Calu3 (cell line): Measurements from ENCODE around the gene BEGAIN. TPM values are rescaled to one million over a fixed set of nuclear protein-coding genes. Genes with fewer than 3 reads are reported as not detected.

Experiments
- BruUV-seq: library from RNA; stranded (reverse); fragments of 400-500 nt; replicated peaks from 2 replicates; lab custom pipeline; 2021; lab: Mats Ljungman, UMichigan
- CTCF ChIA-PET: fragments of 300-600 bp; sonication (Branson Sonifier 250); formaldehyde crosslinking; loops from one replicate; lab custom pipeline; 2022; ENCODE audit warnings: antibody characterized with exemption; lab: Charles Lee
- DNase-seq: peaks from one replicate; pipeline ENCODE4 v3.0.0; 2022
- H3K27ac Mint-ChIP-seq: one replicate; pipeline ENCODE4 v1.8.0; 2022; ENCODE audit warnings: mixed read lengths; ENCODE audit not compliant: unreplicated experiment
- H3K27me3 Mint-ChIP-seq: one replicate; pipeline ENCODE4 v1.8.0; 2022; ENCODE audit warnings: mixed read lengths; ENCODE audit not compliant: unreplicated experiment
- H3K36me3 Mint-ChIP-seq: one replicate; pipeline ENCODE4 v1.8.0; 2022; ENCODE audit warnings: mild to moderate bottlenecking, moderate library complexity, mixed read lengths; ENCODE audit not compliant: insufficient read depth, unreplicated experiment
- H3K4me1 Mint-ChIP-seq: one replicate; pipeline ENCODE4 v1.8.0; 2022; ENCODE audit warnings: mild to moderate bottlenecking, low read depth, mixed read lengths; ENCODE audit not compliant: unreplicated experiment
- H3K4me3 Mint-ChIP-seq: one replicate; pipeline ENCODE4 v1.8.0; 2022; ENCODE audit warnings: mild to moderate bottlenecking, low read depth, moderate library complexity, mixed read lengths; ENCODE audit not compliant: unreplicated experiment
- H3K9me3 Mint-ChIP-seq: one replicate; pipeline ENCODE4 v1.8.0; 2022; ENCODE audit warnings: low read depth, mixed read lengths; ENCODE audit not compliant: unreplicated experiment
- CTCF ChIP-seq: fragments of 200-600 bp; IDR thresholded peaks from one replicate; pipeline ENCODE4 v1.8.0; 2022; ENCODE audit warnings: antibody characterized with exemption; ENCODE audit not compliant: unreplicated experiment
- intact Hi-C: fragments of 100-400 bp; cut with micrococcal nuclease; formaldehyde crosslinking; loops from one replicate; pipeline ENCODE4 v1.10.0; 2022; ENCODE audit not compliant: unreplicated experiment
- total RNA-seq: library from RNA; stranded (reverse); gene quantifications from 2 replicates; pipeline ENCODE4 v1.2.3, GENCODE V29; 2022

BEGAIN gene
- total RNA-seq, 1 experiment from 2014 or later, result 0.26 TPM

GRCh38 chr14:100504372-100505078 lies 82.7 kb downstream of the BEGAIN start:
- no TSS peak for BruUV-seq
- CTCF ChIA-PET, result no interaction called here
- no peak for DNase-seq

GRCh38 chr14:100503251-100503650 lies 84.0 kb downstream of the BEGAIN start:
- no peaks in the 10 kb centered on the region for H3K4me1 Mint-ChIP-seq
- no TSS peak for BruUV-seq
- H3K36me3 Mint-ChIP-seq, result no peaks in the 10 kb centered on the region
- CTCF ChIA-PET, result no interaction called here
- no peak overlapping the region for H3K4me3 Mint-ChIP-seq
- no peak overlapping the region for H3K27ac Mint-ChIP-seq
- DNase-seq, result no peak
- intact Hi-C loops, result no loop called here
- TF ChIP-seq CTCF, result no peak
- H3K27me3 Mint-ChIP-seq, result no peaks in the 10 kb centered on the region
- H3K9me3 Mint-ChIP-seq, result peaks cover 6% of the 10 kb centered on the region

More at GRCh38 chr14:100504372-100505078, 82.7 kb downstream of the BEGAIN start:
- TF ChIP-seq CTCF, result no peak
- Mint-ChIP-seq H3K4me3 (no peak overlapping the region), H3K9me3 (peaks cover 6% of the 10 kb centered on the region), H3K36me3 (no peaks in the 10 kb centered on the region), H3K27me3 (no peaks in the 10 kb centered on the region), H3K4me1 (no peaks in the 10 kb centered on the region), H3K27ac (no peak overlapping the region)
- intact Hi-C loops, result no loop called here

- Mint-ChIP-seq H3K36me3 (no peaks in the 10 kb centered on the region), H3K4me1 (no peaks in the 10 kb centered on the region), H3K27me3 (no peaks in the 10 kb centered on the region), H3K4me3 (no peak overlapping the region), H3K9me3 (peaks cover 6% of the 10 kb centered on the region), H3K27ac (no peak overlapping the region)
- intact Hi-C loops, result no loop called here
- DNase-seq, result no peak
- no peak for TF ChIP-seq CTCF
- no TSS peak for BruUV-seq
- CTCF ChIA-PET, result no interaction called here
These were observed 84.5 kb downstream of the BEGAIN start for GRCh38 chr14:100502622-100503220.

GRCh38 chr14:100500128-100500527 lies 87.1 kb downstream of the BEGAIN start:
- no TSS peak for BruUV-seq
- DNase-seq, result no peak

More at GRCh38 chr14:100500128-100500527, 87.1 kb downstream of the BEGAIN start:
- CTCF ChIA-PET, result no interaction called here
- Mint-ChIP-seq H3K4me1 (no peaks in the 10 kb centered on the region), H3K27me3 (no peaks in the 10 kb centered on the region), H3K9me3 (peaks cover 3% of the 10 kb centered on the region), H3K4me3 (no peak overlapping the region), H3K36me3 (no peaks in the 10 kb centered on the region), H3K27ac (no peak overlapping the region)
- TF ChIP-seq CTCF, result no peak
- intact Hi-C loops, result no loop called here
